ENCODE results near the gene CARTPT.

CARTPT gene

DNA sequence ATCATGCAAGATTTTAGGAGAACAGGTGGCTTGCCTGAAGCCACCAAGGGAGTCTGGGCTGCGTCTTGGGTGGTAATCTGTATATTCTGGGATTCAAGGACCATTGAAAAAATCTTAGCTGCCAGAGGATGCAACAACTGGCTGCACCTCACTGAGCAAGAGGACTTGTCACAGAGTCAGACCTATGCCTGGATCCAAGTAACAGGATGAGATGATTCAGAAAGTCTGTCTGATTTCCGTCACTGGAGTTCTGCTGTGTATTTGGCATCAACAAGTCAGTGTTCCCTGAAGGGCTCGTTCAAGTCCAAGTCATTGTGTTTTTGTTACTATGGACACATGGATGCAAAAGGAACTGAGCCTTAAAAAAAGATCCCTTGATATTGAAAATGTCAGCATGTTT lies 37.8 kb upstream of the CARTPT start:
- Histone ChIP-seq H3K79me1 (replicated peaks; ENCODE audit: low read length, poor library complexity, severe bottlenecking) (no peaks in the 10 kb centered on the region), H3K18ac (ENCODE audit: low read depth in 1 of 2, low read length in 2 of 2) (no peak overlapping the region), H3K4me1 (ENCODE audit: control insufficient read depth, insufficient read depth, low read depth, low read length) (no peaks in the 10 kb centered on the region), H3K4me3 (ENCODE audit: insufficient read depth in 1 of 2, low read depth in 1 of 2, low read length in 2 of 2) (no peak overlapping the region), H2BK120ac (ENCODE audit: low read depth, low read length) (no peak overlapping the region), H2AK5ac (ENCODE audit: low read length, severe bottlenecking) (no peak overlapping the region), H3K9ac (ENCODE audit: low read length) (no peak overlapping the region), H3K36me3 (ENCODE audit: control insufficient read depth in 1 of 2, insufficient read depth in 2 of 2, low read depth in 1 of 2, low read length in 2 of 2) (no peaks in the 10 kb centered on the region), H3K4ac (ENCODE audit: low read depth in 1 of 2, low read length in 2 of 2) (no peak overlapping the region), H3K14ac (ENCODE audit: low read length in 2 of 2) (no peak overlapping the region), H3K9me3 (ENCODE audit: control insufficient read depth, low read length) (peaks cover 4% of the 10 kb centered on the region), H4K8ac (ENCODE audit: low read length) (no peak overlapping the region), H4K91ac (ENCODE audit: low read length) (no peak overlapping the region), H3K27ac (ENCODE audit: low read length, poor library complexity, severe bottlenecking) (no peak overlapping the region), H2BK12ac (ENCODE audit: low read length in 2 of 2) (no peak overlapping the region), H2BK5ac (ENCODE audit: low read depth, low read length, poor library complexity, severe bottlenecking) (no peak overlapping the region), H3K23ac (ENCODE audit: low read length in 2 of 2) (no peak overlapping the region), H2BK15ac (ENCODE audit: low read depth, poor library complexity, severe bottlenecking) (no peak overlapping the region), H2AFZ (ENCODE audit: low read depth, low read length) (no peak overlapping the region), H3K27me3 (ENCODE audit: control insufficient read depth in 1 of 2, insufficient read depth in 1 of 2, low read length in 2 of 2) (peaks cover 35 to 39% of the 10 kb centered on the region in 2 experiments), H3K4me2 (ENCODE audit: low read length, poor library complexity, severe bottlenecking) (no peak overlapping the region)
- 76% methylated on average over 3 of the region's 3 CpGs for WGBS
- DNase-seq = no peak

DNA sequence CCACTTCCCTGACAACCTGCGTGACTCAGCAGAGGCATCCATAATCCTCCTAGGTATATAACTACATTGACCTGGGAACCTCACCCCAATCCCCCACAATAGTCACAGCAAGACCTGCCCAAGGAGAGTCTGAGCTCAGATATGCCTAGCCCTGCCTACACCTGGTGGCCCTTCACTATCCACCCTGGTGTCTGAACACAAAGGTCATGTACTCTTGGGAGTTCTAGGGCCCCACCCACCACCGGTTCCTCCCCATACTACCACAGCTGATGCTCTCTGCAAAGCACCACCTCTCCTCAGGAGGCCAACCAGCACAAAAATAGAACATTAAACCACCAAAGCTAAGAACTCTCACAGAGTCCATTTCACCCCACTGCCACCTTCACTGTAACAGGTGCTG lies 34.8 kb upstream of the CARTPT start:
- no peak overlapping the region for H3K4ac ChIP-seq (ENCODE audit: low read depth in 1 of 2, low read length in 2 of 2)
- no peaks in the 10 kb centered on the region for H3K4me1 ChIP-seq (ENCODE audit: control insufficient read depth, insufficient read depth, low read depth, low read length)
- H3K9me3 ChIP-seq (ENCODE audit: control insufficient read depth, low read length) = peaks cover 4% of the 10 kb centered on the region
- DNase-seq = no peak
- H4K8ac ChIP-seq (ENCODE audit: low read length) = no peak overlapping the region
- H3K23ac ChIP-seq (ENCODE audit: low read length in 2 of 2) = no peak overlapping the region
- no peak overlapping the region for H2BK15ac ChIP-seq (ENCODE audit: low read depth, poor library complexity, severe bottlenecking)
- no peak overlapping the region for H4K91ac ChIP-seq (ENCODE audit: low read length)
- H3K4me3 ChIP-seq (ENCODE audit: insufficient read depth in 1 of 2, low read depth in 1 of 2, low read length in 2 of 2) = no peak overlapping the region
- H3K4me2 ChIP-seq (ENCODE audit: low read length, poor library complexity, severe bottlenecking) = no peak overlapping the region
- no peak overlapping the region for H2BK12ac ChIP-seq (ENCODE audit: low read length in 2 of 2)
- WGBS = 63% methylated on average over 1 of the region's 2 CpGs
- H3K27ac ChIP-seq (ENCODE audit: low read length, poor library complexity, severe bottlenecking) = no peak overlapping the region
- no peaks in the 10 kb centered on the region for H3K79me1 ChIP-seq (replicated peaks; ENCODE audit: low read length, poor library complexity, severe bottlenecking)
- H3K27me3 ChIP-seq (ENCODE audit: control insufficient read depth in 1 of 2, insufficient read depth in 1 of 2, low read length in 2 of 2) = peaks cover 19% of the 10 kb centered on the region in 2 experiments
- H2AK5ac ChIP-seq (ENCODE audit: low read length, severe bottlenecking) = no peak overlapping the region
- H2BK120ac ChIP-seq (ENCODE audit: low read depth, low read length) = no peak overlapping the region
- no peaks in the 10 kb centered on the region for H3K36me3 ChIP-seq (ENCODE audit: control insufficient read depth in 1 of 2, insufficient read depth in 2 of 2, low read depth in 1 of 2, low read length in 2 of 2)
- H2AFZ ChIP-seq (ENCODE audit: low read depth, low read length) = no peak overlapping the region
- H3K9ac ChIP-seq (ENCODE audit: low read length) = no peak overlapping the region
- H3K18ac ChIP-seq (ENCODE audit: low read depth in 1 of 2, low read length in 2 of 2) = no peak overlapping the region
- H2BK5ac ChIP-seq (ENCODE audit: low read depth, low read length, poor library complexity, severe bottlenecking) = no peak overlapping the region
- H3K14ac ChIP-seq (ENCODE audit: low read length in 2 of 2) = no peak overlapping the region

DNA sequence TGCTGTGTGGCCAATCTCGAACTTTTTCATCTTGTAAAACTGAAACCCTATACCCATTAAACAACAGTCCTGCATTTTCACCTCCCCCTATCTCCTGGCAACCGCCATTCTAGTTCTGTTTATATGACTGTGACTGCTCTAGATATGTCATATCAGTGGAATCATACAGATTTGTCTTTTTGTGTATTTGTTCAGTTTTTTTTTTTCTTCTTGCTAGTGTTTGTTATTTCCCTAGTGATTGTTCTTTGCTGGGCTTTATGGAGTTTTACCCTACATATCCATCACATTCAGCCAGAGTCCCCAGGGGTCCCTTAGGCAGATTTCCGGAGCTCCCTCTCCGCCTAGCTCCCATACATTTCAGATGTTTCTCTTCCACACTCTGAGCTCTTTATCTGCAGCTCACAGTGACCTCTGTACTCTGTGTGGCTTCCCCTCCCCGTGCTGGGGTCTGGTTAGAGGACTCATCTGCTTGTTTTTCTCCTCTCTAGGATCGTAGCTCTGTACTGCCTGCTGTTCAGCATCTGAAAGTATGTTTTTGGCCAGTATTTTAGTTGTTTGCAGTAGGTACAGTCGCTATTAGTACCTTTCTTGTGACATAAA lies 25.1 kb upstream of the CARTPT start:
- no peak overlapping the region for H3K27ac ChIP-seq (ENCODE audit: low read length, poor library complexity, severe bottlenecking)
- H2BK120ac ChIP-seq (ENCODE audit: low read depth, low read length) = no peak overlapping the region
- H3K36me3 ChIP-seq (ENCODE audit: control insufficient read depth in 1 of 2, insufficient read depth in 2 of 2, low read depth in 1 of 2, low read length in 2 of 2) = no peaks in the 10 kb centered on the region
- no peak overlapping the region for H3K14ac ChIP-seq (ENCODE audit: low read length in 2 of 2)
- H3K4ac ChIP-seq (ENCODE audit: low read depth in 1 of 2, low read length in 2 of 2) = no peak overlapping the region
- H3K9ac ChIP-seq (ENCODE audit: low read length) = no peak overlapping the region
- H2BK12ac ChIP-seq (ENCODE audit: low read length in 2 of 2) = peak overlapping the region in 1 of 2 experiments; percentile 63
- no peak overlapping the region for H4K91ac ChIP-seq (ENCODE audit: low read length)
- no peak overlapping the region for H4K8ac ChIP-seq (ENCODE audit: low read length)
- H3K4me1 ChIP-seq (ENCODE audit: control insufficient read depth, insufficient read depth, low read depth, low read length) = peaks cover 1% of the 10 kb centered on the region
- no peak overlapping the region for H3K18ac ChIP-seq (ENCODE audit: low read depth in 1 of 2, low read length in 2 of 2)
- no peak overlapping the region for H2BK5ac ChIP-seq (ENCODE audit: low read depth, low read length, poor library complexity, severe bottlenecking)
- no peak overlapping the region for H2AK5ac ChIP-seq (ENCODE audit: low read length, severe bottlenecking)
- no peak overlapping the region for H3K4me3 ChIP-seq (ENCODE audit: insufficient read depth in 1 of 2, low read depth in 1 of 2, low read length in 2 of 2)
- DNase-seq = peak; percentile 4
- H2AFZ ChIP-seq (ENCODE audit: low read depth, low read length) = no peak overlapping the region
- peaks cover 9 to 22% of the 10 kb centered on the region in 2 experiments for H3K27me3 ChIP-seq (ENCODE audit: control insufficient read depth in 1 of 2, insufficient read depth in 1 of 2, low read length in 2 of 2)
- no peak overlapping the region for H3K23ac ChIP-seq (ENCODE audit: low read length in 2 of 2)
- H3K4me2 ChIP-seq (ENCODE audit: low read length, poor library complexity, severe bottlenecking) = no peak overlapping the region
- WGBS = 40% methylated on average over 5 of the region's 7 CpGs
- H3K9me3 ChIP-seq (ENCODE audit: control insufficient read depth, low read length) = no peaks in the 10 kb centered on the region
- no peaks in the 10 kb centered on the region for H3K79me1 ChIP-seq (replicated peaks; ENCODE audit: low read length, poor library complexity, severe bottlenecking)
- H2BK15ac ChIP-seq (ENCODE audit: low read depth, poor library complexity, severe bottlenecking) = no peak overlapping the region

DNA sequence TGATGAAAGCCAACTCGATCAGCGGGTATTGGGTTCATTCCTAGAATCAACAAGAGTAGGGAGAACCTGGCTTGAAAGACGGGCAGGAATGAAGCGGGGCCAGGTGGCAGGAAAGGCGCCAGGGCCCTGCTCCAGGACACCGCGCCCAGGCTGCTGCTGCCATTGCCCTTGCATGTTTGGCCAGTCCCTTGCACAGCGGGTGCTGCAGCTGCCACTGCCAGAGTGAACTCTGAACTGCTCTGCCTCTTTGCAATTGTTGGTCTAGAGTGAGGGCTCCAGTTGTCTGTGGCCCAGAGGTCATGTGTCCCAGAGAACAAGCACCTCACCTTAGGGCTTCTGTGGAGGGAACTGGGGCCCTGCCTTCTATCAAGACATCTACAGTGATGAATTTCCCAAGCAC lies 24.0 kb upstream of the CARTPT start:
- H2BK15ac ChIP-seq (ENCODE audit: low read depth, poor library complexity, severe bottlenecking) = no peak overlapping the region
- 96% methylated on average over 8 of the region's 8 CpGs for WGBS
- H3K4ac ChIP-seq (ENCODE audit: low read depth in 1 of 2, low read length in 2 of 2) = no peak overlapping the region
- H4K8ac ChIP-seq (ENCODE audit: low read length) = peak overlapping the region; percentile 67
- H2BK5ac ChIP-seq (ENCODE audit: low read depth, low read length, poor library complexity, severe bottlenecking) = no peak overlapping the region
- no peak overlapping the region for H3K18ac ChIP-seq (ENCODE audit: low read depth in 1 of 2, low read length in 2 of 2)
- H3K36me3 ChIP-seq (ENCODE audit: control insufficient read depth in 1 of 2, insufficient read depth in 2 of 2, low read depth in 1 of 2, low read length in 2 of 2) = no peaks in the 10 kb centered on the region
- H3K79me1 ChIP-seq (replicated peaks; ENCODE audit: low read length, poor library complexity, severe bottlenecking) = no peaks in the 10 kb centered on the region
- no peak overlapping the region for H3K27ac ChIP-seq (ENCODE audit: low read length, poor library complexity, severe bottlenecking)
- peaks cover 9 to 27% of the 10 kb centered on the region in 2 experiments for H3K27me3 ChIP-seq (ENCODE audit: control insufficient read depth in 1 of 2, insufficient read depth in 1 of 2, low read length in 2 of 2)
- H3K4me2 ChIP-seq (ENCODE audit: low read length, poor library complexity, severe bottlenecking) = no peak overlapping the region
- H2AK5ac ChIP-seq (ENCODE audit: low read length, severe bottlenecking) = no peak overlapping the region
- no peak overlapping the region for H2BK120ac ChIP-seq (ENCODE audit: low read depth, low read length)
- H3K9me3 ChIP-seq (ENCODE audit: control insufficient read depth, low read length) = no peaks in the 10 kb centered on the region
- H2AFZ ChIP-seq (ENCODE audit: low read depth, low read length) = no peak overlapping the region
- peak overlapping the region in 1 of 2 experiments; percentile 72 for H3K14ac ChIP-seq (ENCODE audit: low read length in 2 of 2)
- no peak overlapping the region for H3K4me3 ChIP-seq (ENCODE audit: insufficient read depth in 1 of 2, low read depth in 1 of 2, low read length in 2 of 2)
- no peak for DNase-seq
- H3K4me1 ChIP-seq (ENCODE audit: control insufficient read depth, insufficient read depth, low read depth, low read length) = peaks cover 1% of the 10 kb centered on the region
- H3K9ac ChIP-seq (ENCODE audit: low read length) = no peak overlapping the region
- H2BK12ac ChIP-seq (ENCODE audit: low read length in 2 of 2) = no peak overlapping the region
- H4K91ac ChIP-seq (ENCODE audit: low read length) = no peak overlapping the region
- H3K23ac ChIP-seq (ENCODE audit: low read length in 2 of 2) = no peak overlapping the region

Measured in mesenchymal stem cell (in vitro differentiated cells and primary cell).